ENCODE measurements around the gene EIF4H. TPM values are rescaled to one million over a fixed set of nuclear protein-coding genes. Genes with fewer than 3 reads are reported as not detected.

The EIF4H gene
- total and polyA plus RNA-seq, 9 of the 15 experiments (the other 6 are each of a cell fraction or from before 2014, with no cell fraction given): 11.0 to 435 (median 319) TPM

- TF ChIP-seq ZNF766 (CRISPR knock-in tag; conservative IDR thresholded peaks at IDR 0.05): no peak
- TF ChIP-seq HDAC3 (IDR thresholded peaks at IDR 0.05; ENCODE audit: borderline replicate concordance, partially characterized antibody): no peak
- TF ChIP-seq CBFA2T2 (conservative IDR thresholded peaks at IDR 0.05): peak; percentile 66; the same call in 1 of the 2 replicates
- 0 out of 4 replicates have a peak, but pooled peaks of 1 of the 2 experiments have one; percentile 13 for TF ChIP-seq TBL1XR1 (IDR thresholded peaks at IDR 0.05; ENCODE audit: low read length in 2 of 2)
- TF ChIP-seq SETDB1 (IDR thresholded peaks at IDR 0.05; ENCODE audit: low read length): no peak
- no peak for TF ChIP-seq ZNF324 (CRISPR knock-in tag; IDR thresholded peaks at IDR 0.05)
- peak; percentile 26; the same call in 1 of the 2 replicates for TF ChIP-seq ATF7 (IDR thresholded peaks at IDR 0.05)
- 0 out of 2 replicates have a peak, but pooled peaks have one; percentile 32 for TF ChIP-seq MBD2 (IDR thresholded peaks at IDR 0.05; ENCODE audit: borderline replicate concordance, low read depth)
- peak; percentile 46; the same call in 1 of the 2 replicates for TF ChIP-seq ZNF263 (CRISPR knock-in tag; IDR thresholded peaks at IDR 0.05; ENCODE audit: borderline replicate concordance)
- TF ChIP-seq MYNN (IDR thresholded peaks at IDR 0.05): peak; percentile 46; the same call in 1 of the 2 replicates
- no peak for TF ChIP-seq MYNN (CRISPR knock-in tag; IDR thresholded peaks at IDR 0.05)
- peak; percentile 45; the same call in 1 of the 2 replicates for TF ChIP-seq NR2C2 (CRISPR knock-in tag; IDR thresholded peaks at IDR 0.05)
- no peak for TF ChIP-seq NR2C2 (tag; IDR thresholded peaks at IDR 0.05)
- peak; percentile 55; the same call in 1 of the 2 replicates for TF ChIP-seq JUN (IDR thresholded peaks at IDR 0.05; ENCODE audit: borderline replicate concordance, low read depth, low read length)
- TF ChIP-seq JUN (CRISPR knock-in tag; IDR thresholded peaks at IDR 0.05; ENCODE audit: borderline replicate concordance): no peak
- TF ChIP-seq STAT5A (IDR thresholded peaks at IDR 0.05; ENCODE audit: borderline replicate concordance, low read length): peak; percentile 23; the same call in 1 of the 2 replicates
- TF ChIP-seq HDAC2 (IDR thresholded peaks at IDR 0.05): peak; percentile 66; the same call in 1 of the 2 replicates
- peak; percentile 88 for TF ChIP-seq JUND (IDR thresholded peaks at IDR 0.05; ENCODE audit: borderline replicate concordance, low read depth, low read length)
- peak; percentile 82; the same call in 2 of the 3 replicates for TF ChIP-seq JUND (tag; IDR thresholded peaks at IDR 0.05; ENCODE audit: borderline replicate concordance, low read depth, low read length)
- no peak for TF ChIP-seq CEBPG (CRISPR knock-in tag; IDR thresholded peaks at IDR 0.05)
- no peak for TF ChIP-seq CEBPG (tag; conservative IDR thresholded peaks at IDR 0.05 in 1 of 2, IDR thresholded peaks at IDR 0.05 in 1 of 2)
- 0 out of 2 replicates have a peak, but pooled peaks have one; percentile 25 for TF ChIP-seq GABPB1 (CRISPR knock-in tag; IDR thresholded peaks at IDR 0.05)
- TF ChIP-seq CREM (IDR thresholded peaks at IDR 0.05; ENCODE audit: low read depth): peak; percentile 60
- TF ChIP-seq POLR2AphosphoS5 (IDR thresholded peaks at IDR 0.05; ENCODE audit: control insufficient read depth, insufficient read depth, low read depth, low read length): peak; percentile 63; the same call in 1 of the 2 replicates
- 0 out of 4 replicates have a peak, but pooled peaks of 1 of the 2 experiments have one; percentile 13 for TF ChIP-seq FOXK2 (conservative IDR thresholded peaks at IDR 0.05 in 1 of 2, IDR thresholded peaks at IDR 0.05 in 1 of 2; ENCODE audit: low read depth in 2 of 2)
- peak; percentile 76 for TF ChIP-seq GATA2 (CRISPR knock-in tag; IDR thresholded peaks at IDR 0.05)
- TF ChIP-seq ARID1B (IDR thresholded peaks at IDR 0.05): peak; percentile 87
- peak; percentile 50 for TF ChIP-seq TAL1 (IDR thresholded peaks at IDR 0.05)
- TF ChIP-seq PRPF4 (IDR thresholded peaks at IDR 0.05; ENCODE audit: insufficient read depth, low read depth, low read length, poor library complexity, severe bottlenecking): no peak
Observed at GRCh38 chr7:74233655-74234285, 59.6 kb downstream of the EIF4H start (continued).

Data from K562 (cell line).